ENCODE results near the gene SPSB1. TPM values are rescaled to one million over a fixed set of nuclear protein-coding genes. Genes with fewer than 3 reads are reported as not detected.

Gene SPSB1
- total and polyA plus RNA-seq, 7 experiments from 2014 or later: 1.4 to 10.3 (median 1.9) TPM

- H3K4me1 ChIP-seq (ENCODE audit: control insufficient read depth in 2 of 2, insufficient read depth in 2 of 2, low read length in 2 of 2): no peaks in the 10 kb centered on the region
- no peaks in the 10 kb centered on the region for H3K9me3 Mint-ChIP-seq
- no peak overlapping the region for H3K4me3 Mint-ChIP-seq
- no peaks in the 10 kb centered on the region for H3K9me3 ChIP-seq (ENCODE audit: control insufficient read depth in 2 of 3, low read length in 3 of 3)
- H3K27me3 Mint-ChIP-seq: no peaks in the 10 kb centered on the region
- CTCF ChIA-PET: interaction anchor here (1.4 kb wide), 1 partner anchor 18 kb away, joined by 3 read pairs; no protein-coding TSS in a partner anchor
- POLR2A ChIA-PET: no interaction called here
- no peaks in the 10 kb centered on the region for H3K27me3 ChIP-seq (ENCODE audit: control insufficient read depth in 2 of 2, insufficient read depth in 2 of 2, low read length in 2 of 2)
- ATAC-seq: no peak
- no peak for DNase-seq
- no peak overlapping the region for H3K27ac ChIP-seq (ENCODE audit: low read depth, low read length)
- no peaks in the 10 kb centered on the region for H3K36me3 ChIP-seq (ENCODE audit: control insufficient read depth in 2 of 3, insufficient read depth in 3 of 3, low read length in 3 of 3)
- intact Hi-C loops (cut with micrococcal nuclease): no loop called here
- peaks cover 0 to 5% (median 0%) of the 10 kb centered on the region in 5 donors for H3K36me3 Mint-ChIP-seq
- no peak overlapping the region for H3K27ac Mint-ChIP-seq
- H3K4me1 Mint-ChIP-seq: peaks cover 0 to 38% (median 11%) of the 10 kb centered on the region in 7 donors
- H3K4me3 ChIP-seq (ENCODE audit: low read length): no peak overlapping the region
Measured at GRCh38 chr1:9307303-9307702, 14.6 kb downstream of the SPSB1 start.

GRCh38 chr1:9308236-9308785 is 15.6 kb downstream of the SPSB1 start:
- H3K4me1 ChIP-seq (ENCODE audit: control insufficient read depth in 2 of 2, insufficient read depth in 2 of 2, low read length in 2 of 2): no peaks in the 10 kb centered on the region
- intact Hi-C loops (cut with micrococcal nuclease): no loop called here
- H3K9me3 ChIP-seq (ENCODE audit: control insufficient read depth in 2 of 3, low read length in 3 of 3): no peaks in the 10 kb centered on the region
- peak overlapping the region in 1 of 9 donors; percentile 59 for H3K27ac Mint-ChIP-seq
- no peak for ATAC-seq
- no peaks in the 10 kb centered on the region for H3K27me3 Mint-ChIP-seq
- ChIA-PET CTCF (interaction anchor here (1.4 kb wide), 1 partner anchor 19 kb away, joined by 3 read pairs; no protein-coding TSS in a partner anchor), POLR2A (no interaction called here)
- no peak overlapping the region for H3K27ac ChIP-seq (ENCODE audit: low read depth, low read length)
- peaks cover 0 to 5% (median 0%) of the 10 kb centered on the region in 5 donors for H3K36me3 Mint-ChIP-seq
- H3K4me1 Mint-ChIP-seq: peaks cover 0 to 37% (median 7%) of the 10 kb centered on the region in 7 donors
- H3K36me3 ChIP-seq (ENCODE audit: control insufficient read depth in 2 of 3, insufficient read depth in 3 of 3, low read length in 3 of 3): no peaks in the 10 kb centered on the region
- no peaks in the 10 kb centered on the region for H3K27me3 ChIP-seq (ENCODE audit: control insufficient read depth in 2 of 2, insufficient read depth in 2 of 2, low read length in 2 of 2)
- no peak overlapping the region for H3K4me3 ChIP-seq (ENCODE audit: low read length)
- no peak overlapping the region for H3K4me3 Mint-ChIP-seq
- no peaks in the 10 kb centered on the region for H3K9me3 Mint-ChIP-seq
- no peak for DNase-seq

DNA sequence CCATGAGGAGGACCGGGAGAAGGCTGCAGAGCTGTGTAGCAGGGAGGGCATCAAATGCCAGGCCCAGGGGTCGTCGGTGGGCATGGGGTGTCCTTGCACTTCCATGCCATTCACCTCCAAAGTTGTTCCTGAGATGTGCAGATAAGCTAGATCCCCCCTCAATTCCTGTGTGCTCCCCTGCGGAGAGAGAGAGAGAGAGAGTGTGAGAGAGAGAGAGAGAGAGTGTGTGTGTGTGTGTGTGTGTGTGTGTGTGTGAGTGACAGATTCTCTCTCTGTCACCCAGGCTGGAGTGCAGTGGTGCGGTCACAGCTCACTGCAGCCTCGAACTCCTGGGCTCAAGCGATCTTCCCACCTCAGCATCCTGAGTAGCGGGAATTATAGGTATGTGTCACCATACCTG is 16.4 kb downstream of the SPSB1 start:
- DNase-seq: no peak
- Histone ChIP-seq H3K4me3 (ENCODE audit: low read length) (no peak overlapping the region), H3K4me1 (ENCODE audit: control insufficient read depth in 2 of 2, insufficient read depth in 2 of 2, low read length in 2 of 2) (no peaks in the 10 kb centered on the region), H3K27me3 (ENCODE audit: control insufficient read depth in 2 of 2, insufficient read depth in 2 of 2, low read length in 2 of 2) (no peaks in the 10 kb centered on the region), H3K36me3 (ENCODE audit: control insufficient read depth in 2 of 3, insufficient read depth in 3 of 3, low read length in 3 of 3) (no peaks in the 10 kb centered on the region), H3K9me3 (ENCODE audit: control insufficient read depth in 2 of 3, low read length in 3 of 3) (no peaks in the 10 kb centered on the region), H3K27ac (ENCODE audit: low read depth, low read length) (no peak overlapping the region)
- H3K36me3 Mint-ChIP-seq: peaks cover 0 to 5% (median 0%) of the 10 kb centered on the region in 5 donors
- POLR2A ChIA-PET: no interaction called here
- no peak overlapping the region for H3K27ac Mint-ChIP-seq
- CTCF ChIA-PET: interaction anchor here (0.7 kb wide), 1 partner anchor 504 kb away, joined by 4 read pairs; no protein-coding TSS in a partner anchor
- intact Hi-C loops (cut with micrococcal nuclease): no loop called here
- H3K4me1 Mint-ChIP-seq: peaks cover 0 to 38% (median 4%) of the 10 kb centered on the region in 7 donors
- no peaks in the 10 kb centered on the region for H3K27me3 Mint-ChIP-seq
- no peaks in the 10 kb centered on the region for H3K9me3 Mint-ChIP-seq
- no peak overlapping the region for H3K4me3 Mint-ChIP-seq
- ATAC-seq: no peak

GRCh38 chr1:9309991-9310390 is 17.3 kb downstream of the SPSB1 start:
- Mint-ChIP-seq H3K4me1 (peaks cover 4 to 47% (median 8%) of the 10 kb centered on the region in 7 donors), H3K36me3 (peaks cover 0 to 5% (median 0%) of the 10 kb centered on the region in 5 donors), H3K27ac (no peak overlapping the region), H3K9me3 (no peaks in the 10 kb centered on the region), H3K4me3 (no peak overlapping the region), H3K27me3 (no peaks in the 10 kb centered on the region)
- Histone ChIP-seq H3K4me3 (ENCODE audit: low read length) (no peak overlapping the region), H3K36me3 (ENCODE audit: control insufficient read depth in 2 of 3, insufficient read depth in 3 of 3, low read length in 3 of 3) (no peaks in the 10 kb centered on the region), H3K9me3 (ENCODE audit: control insufficient read depth in 2 of 3, low read length in 3 of 3) (no peaks in the 10 kb centered on the region), H3K4me1 (ENCODE audit: control insufficient read depth in 2 of 2, insufficient read depth in 2 of 2, low read length in 2 of 2) (no peaks in the 10 kb centered on the region), H3K27ac (ENCODE audit: low read depth, low read length) (no peak overlapping the region), H3K27me3 (ENCODE audit: control insufficient read depth in 2 of 2, insufficient read depth in 2 of 2, low read length in 2 of 2) (no peaks in the 10 kb centered on the region)
- ChIA-PET POLR2A (no interaction called here), CTCF (interaction anchor here (0.8 kb wide), 1 partner anchor 181 kb away, joined by 4 read pairs; no protein-coding TSS in a partner anchor)
- DNase-seq (no peak), ATAC-seq (no peak)
- intact Hi-C loops (cut with micrococcal nuclease): no loop called here

GRCh38 chr1:9311029-9311428 is 18.3 kb downstream of the SPSB1 start:
- no peak overlapping the region for H3K4me3 Mint-ChIP-seq
- no peaks in the 10 kb centered on the region for H3K27me3 Mint-ChIP-seq
- intact Hi-C loops (cut with micrococcal nuclease): no loop called here
- no peak for DNase-seq
- H3K9me3 Mint-ChIP-seq: no peaks in the 10 kb centered on the region
- Histone ChIP-seq H3K36me3 (ENCODE audit: control insufficient read depth in 2 of 3, insufficient read depth in 3 of 3, low read length in 3 of 3) (no peaks in the 10 kb centered on the region), H3K9me3 (ENCODE audit: control insufficient read depth in 2 of 3, low read length in 3 of 3) (no peaks in the 10 kb centered on the region), H3K27me3 (ENCODE audit: control insufficient read depth in 2 of 2, insufficient read depth in 2 of 2, low read length in 2 of 2) (no peaks in the 10 kb centered on the region), H3K4me3 (ENCODE audit: low read length) (no peak overlapping the region), H3K4me1 (ENCODE audit: control insufficient read depth in 2 of 2, insufficient read depth in 2 of 2, low read length in 2 of 2) (peaks cover 0 to 4% of the 10 kb centered on the region in 2 donors), H3K27ac (ENCODE audit: low read depth, low read length) (no peak overlapping the region)
- CTCF ChIA-PET: interaction anchor here (0.6 kb wide), 2 partner anchors 65 to 115 kb away, joined by 4 to 7 read pairs; no protein-coding TSS in a partner anchor
- ATAC-seq: no peak
- H3K27ac Mint-ChIP-seq: no peak overlapping the region
- peaks cover 0 to 5% (median 0%) of the 10 kb centered on the region in 5 donors for H3K36me3 Mint-ChIP-seq
- H3K4me1 Mint-ChIP-seq: peaks cover 11 to 53% (median 15%) of the 10 kb centered on the region in 7 donors
- POLR2A ChIA-PET: no interaction called here

- H3K4me3 Mint-ChIP-seq: no peak overlapping the region
- no peak overlapping the region for H3K4me3 ChIP-seq (ENCODE audit: low read length)
- H3K27ac ChIP-seq (ENCODE audit: low read depth, low read length): no peak overlapping the region
- CTCF ChIA-PET: no interaction called here
- H3K27me3 ChIP-seq (ENCODE audit: control insufficient read depth in 2 of 2, insufficient read depth in 2 of 2, low read length in 2 of 2): no peaks in the 10 kb centered on the region
- peaks cover 11 to 57% (median 15%) of the 10 kb centered on the region in 7 donors for H3K4me1 Mint-ChIP-seq
- POLR2A ChIA-PET: no interaction called here
- H3K4me1 ChIP-seq (ENCODE audit: control insufficient read depth in 2 of 2, insufficient read depth in 2 of 2, low read length in 2 of 2): peaks cover 0 to 4% of the 10 kb centered on the region in 2 donors
- intact Hi-C loops (cut with micrococcal nuclease): no loop called here
- H3K36me3 ChIP-seq (ENCODE audit: control insufficient read depth in 2 of 3, insufficient read depth in 3 of 3, low read length in 3 of 3): no peaks in the 10 kb centered on the region
- peaks cover 0 to 2% (median 0%) of the 10 kb centered on the region in 11 donors for H3K9me3 Mint-ChIP-seq
- no peak for DNase-seq
- no peak overlapping the region for H3K27ac Mint-ChIP-seq
- H3K27me3 Mint-ChIP-seq: no peaks in the 10 kb centered on the region
- ATAC-seq: no peak
- peaks cover 0 to 5% (median 0%) of the 10 kb centered on the region in 5 donors for H3K36me3 Mint-ChIP-seq
- no peaks in the 10 kb centered on the region for H3K9me3 ChIP-seq (ENCODE audit: control insufficient read depth in 2 of 3, low read length in 3 of 3)
Measured at GRCh38 chr1:9311479-9311878, 18.8 kb downstream of the SPSB1 start.

DNA sequence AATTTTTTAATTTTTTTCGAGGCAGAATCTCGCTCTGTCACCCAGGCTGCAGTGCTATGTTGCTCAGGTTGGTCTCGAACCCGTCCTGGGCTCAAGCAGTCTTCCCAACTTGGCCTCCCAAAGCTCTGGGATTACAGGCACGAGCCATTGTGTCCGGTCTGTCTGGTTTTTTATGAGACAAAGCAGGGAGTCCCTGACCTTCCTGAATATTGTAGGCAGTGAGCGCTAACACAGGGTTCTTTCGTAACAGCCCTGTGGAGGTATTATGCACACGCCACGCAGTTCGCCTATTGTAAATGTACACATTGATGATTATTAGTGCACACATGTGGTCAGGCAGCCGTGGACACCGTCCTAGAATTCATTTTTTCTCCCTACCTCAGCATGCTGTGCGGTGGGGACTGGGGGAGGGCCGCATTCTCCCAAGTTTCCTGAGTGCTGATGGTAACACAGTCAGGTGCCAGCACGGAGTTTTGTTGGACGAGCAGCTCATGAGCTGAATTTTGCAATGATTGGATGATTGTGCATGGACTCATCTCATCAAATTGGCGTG is 19.6 kb downstream of the SPSB1 start:
- H3K9me3 ChIP-seq (ENCODE audit: control insufficient read depth in 2 of 3, low read length in 3 of 3): no peaks in the 10 kb centered on the region
- H3K27me3 ChIP-seq (ENCODE audit: control insufficient read depth in 2 of 2, insufficient read depth in 2 of 2, low read length in 2 of 2): no peaks in the 10 kb centered on the region
- DNase-seq: no peak
- Mint-ChIP-seq H3K9me3 (peaks cover 0 to 2% (median 0%) of the 10 kb centered on the region in 11 donors), H3K27me3 (no peaks in the 10 kb centered on the region), H3K4me1 (peaks cover 16 to 61% (median 19%) of the 10 kb centered on the region in 7 donors), H3K36me3 (peaks cover 0 to 5% (median 0%) of the 10 kb centered on the region in 5 donors), H3K27ac (no peak overlapping the region), H3K4me3 (no peak overlapping the region)
- no peaks in the 10 kb centered on the region for H3K36me3 ChIP-seq (ENCODE audit: control insufficient read depth in 2 of 3, insufficient read depth in 3 of 3, low read length in 3 of 3)
- no peak overlapping the region for H3K4me3 ChIP-seq (ENCODE audit: low read length)
- CTCF ChIA-PET: no interaction called here
- intact Hi-C loops (cut with micrococcal nuclease): no loop called here
- POLR2A ChIA-PET: no interaction called here
- H3K27ac ChIP-seq (ENCODE audit: low read depth, low read length): no peak overlapping the region
- no peak for ATAC-seq
- H3K4me1 ChIP-seq (ENCODE audit: control insufficient read depth in 2 of 2, insufficient read depth in 2 of 2, low read length in 2 of 2): peaks cover 0 to 4% of the 10 kb centered on the region in 2 donors
